Esophagus squamous epithelium (tissue), 5 donors: Measurements from ENCODE around the gene ZCWPW1. TPM values are rescaled to one million over a fixed set of nuclear protein-coding genes. Genes with fewer than 3 reads are reported as not detected.

Experiments
- DNase-seq: peaks from one replicate; lab custom pipeline; 2025; lab: John Stamatoyannopoulos, UW
- H3K27ac ChIP-seq, 4 donors: fragments of 200-600 bp; sonication (generic); one replicate each; pipeline ENCODE4 v1.5.1; 2016 to 2019; ENCODE audit warnings: mild to moderate bottlenecking in 1 of 4
- H3K27me3 ChIP-seq, 4 donors: fragments of 200-600 bp; sonication (generic); 1 replicate in 3 of 4; 2 replicates in 1 of 4; pipeline versions ENCODE4 v1.5.1 to v1.6.0; 2017 to 2021; ENCODE audit warnings: antibody characterized with exemption in 1 of 4
- H3K36me3 ChIP-seq, 3 donors: fragments of 200-600 bp; sonication (generic); one replicate each; pipeline ENCODE4 v1.5.1; 2016 to 2019
- H3K4me1 ChIP-seq, 3 donors: fragments of 200-600 bp; sonication (generic); one replicate each; pipeline ENCODE4 v1.5.1; 2017 to 2019
- H3K4me3 ChIP-seq, 4 donors: fragments of 200-600 bp; sonication (generic); 1 replicate in 3 of 4; 2 replicates in 1 of 4; pipeline ENCODE4 v1.5.1; 2016 to 2019; ENCODE audit warnings: mild to moderate bottlenecking in 2 of 4, moderate library complexity in 1 of 4
- H3K9me3 ChIP-seq, 3 donors: fragments of 200-600 bp; sonication (generic); one replicate each; pipeline ENCODE4 v1.5.1; 2016 to 2019
- POLR2A ChIP-seq, 4 donors: fragments of 450-650 bp; IDR thresholded peaks; one replicate each; pipeline ENCODE4 v1.6.1; 2017; ENCODE audit warnings: antibody characterized with exemption in 4 of 4, mild to moderate bottlenecking in 4 of 4, moderate library complexity in 3 of 4
- WGBS, 2 donors: methylation state at CpG; one replicate each; pipeline ENCODE4 v1.1.5; 2018; 5-methylcytosine and 5-hydroxymethylcytosine counted together
- intact Hi-C: fragments of 100-400 bp; cut with DNase I; formaldehyde crosslinking; loops from one replicate; pipeline ENCODE4 v1.15.0; 2022
- total RNA-seq, 4 donors: library from RNA; depleted of rRNA; stranded (reverse); fragments of >200 nt; gene quantifications; one replicate each; pipeline ENCODE4 v1.1.0, GENCODE V29; 2016
- TF ChIP-seq, protein P1 (sequence below), 6 experiments: fragments of 450-650 bp in 4 of 6; fragments of 200-600 bp in 2 of 6; sonication (generic) in 2 of 6; IDR thresholded peaks; one replicate each; pipeline ENCODE4 v1.5.1; 2016 to 2019; ENCODE audit warnings: antibody characterized with exemption in 6 of 6, mild to moderate bottlenecking in 4 of 6, moderate library complexity in 4 of 6
- donor health status: DM: yes; HTN: yes; CAD: no.

The ZCWPW1 gene
- total RNA-seq, 4 donors from 2014 or later = 0.83 to 4.2 (median 1.5) TPM

DNA sequence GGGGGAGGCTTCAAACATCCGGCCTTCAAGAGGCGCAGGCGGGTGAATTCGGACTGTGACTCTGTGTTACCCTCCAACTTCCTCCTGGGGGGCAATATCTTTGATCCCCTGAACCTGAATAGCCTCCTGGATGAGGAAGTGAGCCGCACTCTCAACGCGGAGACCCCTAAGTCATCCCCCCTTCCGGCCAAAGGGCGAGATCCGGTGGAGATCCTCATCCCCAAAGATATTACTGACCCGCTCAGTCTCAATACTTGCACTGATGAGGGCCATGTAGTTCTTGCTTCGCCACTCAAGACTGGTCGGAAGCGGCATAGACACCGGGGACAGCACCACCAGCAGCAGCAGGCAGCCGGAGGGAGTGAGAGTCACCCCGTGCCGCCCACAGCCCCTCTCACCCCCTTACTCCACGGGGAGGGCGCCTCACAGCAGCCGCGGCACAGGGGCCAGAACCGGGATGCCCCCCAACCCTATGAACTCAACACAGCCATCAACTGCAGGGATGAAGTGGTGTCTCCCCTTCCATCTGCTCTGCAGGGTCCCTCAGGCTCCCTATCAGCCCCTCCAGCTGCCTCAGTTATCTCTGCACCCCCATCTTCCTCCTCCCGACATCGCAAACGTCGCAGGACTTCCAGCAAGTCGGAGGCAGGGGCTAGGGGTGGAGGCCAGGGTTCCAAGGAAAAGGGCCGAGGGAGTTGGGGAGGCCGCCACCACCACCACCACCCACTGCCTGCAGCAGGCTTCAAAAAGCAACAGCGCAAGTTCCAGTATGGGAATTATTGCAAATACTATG lies 2.2 kb upstream of the ZCWPW1 start:
- no peak for TF ChIP-seq POLR2A (IDR thresholded peaks at IDR 0.05)
- TF ChIP-seq, protein P1, sequence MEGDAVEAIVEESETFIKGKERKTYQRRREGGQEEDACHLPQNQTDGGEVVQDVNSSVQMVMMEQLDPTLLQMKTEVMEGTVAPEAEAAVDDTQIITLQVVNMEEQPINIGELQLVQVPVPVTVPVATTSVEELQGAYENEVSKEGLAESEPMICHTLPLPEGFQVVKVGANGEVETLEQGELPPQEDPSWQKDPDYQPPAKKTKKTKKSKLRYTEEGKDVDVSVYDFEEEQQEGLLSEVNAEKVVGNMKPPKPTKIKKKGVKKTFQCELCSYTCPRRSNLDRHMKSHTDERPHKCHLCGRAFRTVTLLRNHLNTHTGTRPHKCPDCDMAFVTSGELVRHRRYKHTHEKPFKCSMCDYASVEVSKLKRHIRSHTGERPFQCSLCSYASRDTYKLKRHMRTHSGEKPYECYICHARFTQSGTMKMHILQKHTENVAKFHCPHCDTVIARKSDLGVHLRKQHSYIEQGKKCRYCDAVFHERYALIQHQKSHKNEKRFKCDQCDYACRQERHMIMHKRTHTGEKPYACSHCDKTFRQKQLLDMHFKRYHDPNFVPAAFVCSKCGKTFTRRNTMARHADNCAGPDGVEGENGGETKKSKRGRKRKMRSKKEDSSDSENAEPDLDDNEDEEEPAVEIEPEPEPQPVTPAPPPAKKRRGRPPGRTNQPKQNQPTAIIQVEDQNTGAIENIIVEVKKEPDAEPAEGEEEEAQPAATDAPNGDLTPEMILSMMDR (IDR thresholded peaks at IDR 0.05) = no peak
- DNase-seq = no peak
- H3K27ac ChIP-seq = peak overlapping the region; percentile 98 to 100 (median 100)
- H3K9me3 ChIP-seq = no peaks in the 10 kb centered on the region
- H3K4me3 ChIP-seq = peak overlapping the region; percentile 85 to 97 (median 88)
- peaks cover 17 to 42% (median 17%) of the 10 kb centered on the region in 3 donors for H3K36me3 ChIP-seq
- H3K27me3 ChIP-seq = no peaks in the 10 kb centered on the region
- WGBS, 2 donors = 7 to 47% methylated on average over 3 to 7 of the region's 31 CpGs
- peaks cover 28 to 67% (median 42%) of the 10 kb centered on the region in 3 donors for H3K4me1 ChIP-seq
- intact Hi-C loops = no loop called here

DNA sequence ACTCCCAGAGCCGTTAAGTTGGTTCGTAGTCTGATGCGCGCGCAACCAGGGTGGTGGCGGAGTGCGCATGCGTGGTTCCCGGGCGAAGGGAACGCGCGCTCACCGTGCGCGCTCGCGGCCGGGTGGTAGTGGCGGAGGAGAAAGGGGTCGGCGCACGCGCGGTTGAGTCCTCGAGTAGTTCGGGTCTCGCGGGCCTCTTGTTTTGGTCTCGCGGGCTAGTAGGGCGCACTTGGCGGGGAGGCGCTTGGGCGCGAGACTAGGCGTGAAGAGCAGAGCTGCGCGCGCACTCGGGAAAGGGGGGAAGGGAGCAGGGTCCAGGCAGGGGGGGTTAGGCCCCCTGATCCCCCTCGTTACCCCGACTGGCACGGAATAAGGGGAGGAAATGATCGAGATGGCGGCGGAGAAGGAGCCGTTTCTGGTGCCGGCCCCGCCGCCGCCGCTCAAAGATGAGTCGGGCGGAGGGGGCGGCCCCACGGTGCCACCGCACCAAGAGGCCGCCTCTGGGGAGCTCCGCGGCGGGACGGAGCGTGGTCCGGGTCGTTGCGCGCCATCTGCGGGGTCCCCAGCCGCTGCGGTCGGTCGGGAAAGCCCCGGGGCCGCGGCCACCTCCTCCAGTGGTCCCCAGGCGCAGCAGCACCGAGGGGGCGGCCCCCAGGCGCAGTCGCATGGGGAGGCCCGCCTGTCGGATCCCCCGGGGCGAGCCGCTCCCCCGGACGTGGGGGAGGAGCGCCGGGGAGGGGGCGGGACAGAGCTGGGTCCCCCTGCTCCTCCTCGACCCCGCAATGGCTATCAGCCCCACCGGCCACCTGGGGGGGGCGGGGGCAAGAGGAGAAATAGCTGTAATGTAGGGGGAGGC lies 1.4 kb upstream of the ZCWPW1 start, which contains the start of gene MEPCE:
MEPCE (plus strand) TSS at position 195 of the 856 bp plus-strand sequence; CDS start at position 383, 188 bp downstream.
- Histone ChIP-seq H3K27me3 (no peaks in the 10 kb centered on the region), H3K4me1 (peaks cover 28 to 59% (median 36%) of the 10 kb centered on the region in 3 donors), H3K36me3 (peaks cover 17 to 39% (median 17%) of the 10 kb centered on the region in 3 donors), H3K9me3 (no peaks in the 10 kb centered on the region), H3K27ac (peak within 1 kb of the TSS; percentile 98 to 100 (median 100)), H3K4me3 (peak within 1 kb of the TSS; percentile 85 to 97 (median 88))
- TF ChIP-seq POLR2A (IDR thresholded peaks at IDR 0.05) = peak in 1 of 4 donors; percentile 81
- TF ChIP-seq, protein P1 (IDR thresholded peaks at IDR 0.05) = peak in 1 of 6 experiments; percentile 9
- 0% methylated on average over 7 of the region's 95 CpGs; no CpG with 5 or more reads in 1 of the 2 donors for WGBS, 2 donors
- intact Hi-C loops = no loop called here
- DNase-seq = peak; percentile 84

DNA sequence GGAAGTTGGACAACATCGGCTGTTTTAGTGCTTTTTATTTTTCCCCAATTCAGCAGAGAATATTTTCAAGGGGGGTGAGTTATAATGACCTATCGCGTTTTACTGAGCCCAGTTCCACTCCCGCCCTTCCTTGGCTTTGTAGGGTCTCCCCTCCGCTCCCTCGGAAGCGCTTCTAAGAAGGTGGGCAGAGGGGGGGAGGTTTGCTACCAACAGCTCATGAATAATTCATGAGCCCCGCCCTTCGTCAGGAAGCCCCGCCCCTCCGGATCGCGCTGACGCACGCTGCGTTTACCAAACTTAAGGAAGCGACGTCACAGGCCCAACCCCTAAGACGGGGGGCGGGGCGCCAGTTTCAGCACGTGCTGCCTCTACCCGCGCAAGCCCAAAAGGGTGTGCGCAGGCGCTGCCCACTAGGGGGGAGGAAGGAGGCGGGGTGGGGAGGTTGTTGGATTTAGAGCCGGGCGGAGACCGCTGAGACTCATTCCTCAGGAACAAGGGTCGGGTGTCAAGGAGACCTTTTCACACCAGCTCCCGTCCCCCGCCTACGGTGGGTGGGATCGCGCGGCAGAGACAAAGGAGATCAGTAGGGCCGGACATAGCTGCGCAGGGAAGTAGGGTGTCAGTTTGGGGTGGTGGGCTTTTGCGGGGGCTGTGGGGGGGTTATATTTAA lies 599 bp upstream of the ZCWPW1 start:
- DNase-seq = peak; percentile 100
- peak overlapping the region; percentile 85 to 97 (median 88) for H3K4me3 ChIP-seq
- H3K27ac ChIP-seq = peak overlapping the region; percentile 98 to 100 (median 100)
- H3K4me1 ChIP-seq = peaks cover 28 to 51% (median 30%) of the 10 kb centered on the region in 3 donors
- intact Hi-C loops = no loop called here
- peaks cover 13 to 31% (median 15%) of the 10 kb centered on the region in 3 donors for H3K36me3 ChIP-seq
- no peaks in the 10 kb centered on the region for H3K27me3 ChIP-seq
- H3K9me3 ChIP-seq = no peaks in the 10 kb centered on the region
- WGBS, 2 donors = 1 to 2% methylated on average over 10 to 15 of the region's 40 CpGs
- TF ChIP-seq POLR2A (IDR thresholded peaks at IDR 0.05) = peak in 3 of 4 donors; percentile 25 to 90 (median 65)
- TF ChIP-seq, protein P1 (IDR thresholded peaks at IDR 0.05) = peak in 4 of 6 experiments; percentile 31 to 71 (median 58)

DNA sequence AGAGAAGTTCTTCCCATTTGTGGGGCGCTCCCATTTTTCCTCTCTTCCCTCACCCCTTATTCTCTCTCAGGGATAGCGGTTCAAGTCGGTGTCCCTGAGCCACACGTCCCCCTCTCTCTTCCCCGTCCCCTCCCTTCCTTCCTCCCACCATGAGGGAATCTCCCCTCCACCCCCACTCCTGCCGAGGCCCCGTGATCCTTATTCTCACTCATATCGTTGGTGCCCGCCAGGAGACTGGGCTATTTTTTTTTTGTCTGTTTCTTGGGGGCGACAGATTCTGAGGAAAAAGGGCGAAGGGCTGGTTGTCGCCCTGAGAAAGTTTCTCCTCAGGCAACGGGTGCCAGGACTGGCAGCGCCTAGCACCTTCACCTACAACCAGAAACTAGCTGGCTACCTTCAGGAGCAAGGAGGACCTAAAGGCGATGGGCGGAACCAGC lies 723 bp downstream of the ZCWPW1 start:
- Histone ChIP-seq H3K9me3 (no peaks in the 10 kb centered on the region), H3K27me3 (no peaks in the 10 kb centered on the region), H3K4me3 (peak overlapping the region; percentile 85 to 97 (median 88)), H3K36me3 (peaks cover 0 to 18% (median 1%) of the 10 kb centered on the region in 3 donors), H3K4me1 (peaks cover 28 to 38% (median 29%) of the 10 kb centered on the region in 3 donors), H3K27ac (peak overlapping the region; percentile 98 to 100 (median 100))
- DNase-seq = no peak
- 46 to 50% methylated on average over 7 to 10 of the region's 16 CpGs for WGBS, 2 donors
- intact Hi-C loops = no loop called here
- TF ChIP-seq POLR2A (IDR thresholded peaks at IDR 0.05) = no peak
- TF ChIP-seq, protein P1 (IDR thresholded peaks at IDR 0.05) = no peak
